ELR (cell line): ENCODE measurements around the gene ABL1.

ENCODE experiments used
- DNase-seq: peaks from one replicate; pipeline ENCODE4 v3.0.0-alpha.2; 2015; ENCODE audit warnings: low read depth

Gene ABL1

GRCh38 chr9:130872093-130872492 is 37.0 kb downstream of the ABL1 start:
- no peak for DNase-seq

GRCh38 chr9:130872508-130872907 is 37.5 kb downstream of the ABL1 start:
- DNase-seq, result no peak

- no peak for DNase-seq
Measured at GRCh38 chr9:130872912-130873503, 38.0 kb downstream of the ABL1 start.

- no peak for DNase-seq
Measured at GRCh38 chr9:130873966-130874365, 38.9 kb downstream of the ABL1 start.

GRCh38 chr9:130874783-130875182 is 39.7 kb downstream of the ABL1 start:
- DNase-seq, result no peak

GRCh38 chr9:130877300-130877699 is 42.2 kb downstream of the ABL1 start:
- no peak for DNase-seq

- no peak for DNase-seq
Measured at GRCh38 chr9:130878295-130878694, 43.2 kb downstream of the ABL1 start.

- DNase-seq, result no peak
Measured at GRCh38 chr9:130879863-130880411, 44.9 kb downstream of the ABL1 start.

- no peak for DNase-seq
Measured at GRCh38 chr9:130880599-130881220, 45.7 kb downstream of the ABL1 start.

GRCh38 chr9:130881516-130881915 is 46.5 kb downstream of the ABL1 start:
- no peak for DNase-seq

- no peak for DNase-seq
Measured at GRCh38 chr9:130882696-130883225, 47.7 kb downstream of the ABL1 start.

- no peak for DNase-seq
Measured at GRCh38 chr9:130883479-130883878, 48.4 kb downstream of the ABL1 start.

- no peak for DNase-seq
Measured at GRCh38 chr9:130884111-130884531, 49.1 kb downstream of the ABL1 start.

- DNase-seq, result no peak
Measured at GRCh38 chr9:130884542-130885483, 49.8 kb downstream of the ABL1 start.

- DNase-seq, result no peak
Measured at GRCh38 chr9:130885484-130886375, 50.7 kb downstream of the ABL1 start.

GRCh38 chr9:130886981-130887380 is 51.9 kb downstream of the ABL1 start:
- no peak for DNase-seq

GRCh38 chr9:130887494-130888144 is 52.6 kb downstream of the ABL1 start:
- no peak for DNase-seq

GRCh38 chr9:130888146-130888885 is 53.3 kb downstream of the ABL1 start:
- no peak for DNase-seq

- no peak for DNase-seq
Measured at GRCh38 chr9:130890124-130890523, 55.1 kb downstream of the ABL1 start.
